ENCODE data around the gene DGKG.

DNA sequence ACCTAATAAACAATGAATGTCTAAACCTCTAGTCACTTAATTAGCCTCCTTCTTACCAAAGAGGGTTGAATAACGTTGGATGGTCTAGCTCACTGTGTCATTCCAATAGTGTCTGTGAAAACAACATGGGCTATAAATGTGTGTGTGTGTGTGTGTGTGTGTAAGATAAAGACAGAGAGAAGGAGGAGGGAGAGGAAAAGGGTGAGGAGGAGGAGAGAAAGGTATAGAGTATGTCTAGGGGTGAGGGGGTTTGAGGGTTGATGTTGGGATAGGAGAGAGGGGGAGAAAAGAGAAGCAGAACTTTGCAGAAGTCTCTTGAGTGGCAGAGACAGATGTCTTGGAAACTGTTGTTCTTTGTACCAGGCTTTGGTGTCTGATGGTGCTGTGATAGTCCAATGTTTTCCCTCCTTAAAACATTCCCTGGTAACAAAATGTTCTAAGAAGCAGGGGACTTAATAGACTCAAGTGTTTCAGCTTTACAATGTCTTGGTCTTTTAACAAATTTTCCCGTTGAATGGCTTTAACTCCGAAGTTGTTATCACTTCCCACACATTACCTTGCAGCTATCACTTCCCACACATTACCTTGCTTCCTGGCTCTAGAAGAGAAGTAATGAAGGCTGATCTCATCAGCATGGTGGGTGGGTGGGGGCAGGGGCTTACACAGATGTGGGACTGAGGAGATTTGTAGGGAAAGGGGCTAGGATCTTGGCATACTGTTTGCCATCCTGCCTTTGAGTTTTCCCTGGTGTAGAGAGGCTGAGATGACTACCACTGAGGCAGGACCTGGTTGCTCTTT lies 195.3 kb downstream of the DGKG start:
- TF ChIP-seq POLR2A (IDR thresholded peaks at IDR 0.05) = no peak
- TF ChIP-seq, protein P1, sequence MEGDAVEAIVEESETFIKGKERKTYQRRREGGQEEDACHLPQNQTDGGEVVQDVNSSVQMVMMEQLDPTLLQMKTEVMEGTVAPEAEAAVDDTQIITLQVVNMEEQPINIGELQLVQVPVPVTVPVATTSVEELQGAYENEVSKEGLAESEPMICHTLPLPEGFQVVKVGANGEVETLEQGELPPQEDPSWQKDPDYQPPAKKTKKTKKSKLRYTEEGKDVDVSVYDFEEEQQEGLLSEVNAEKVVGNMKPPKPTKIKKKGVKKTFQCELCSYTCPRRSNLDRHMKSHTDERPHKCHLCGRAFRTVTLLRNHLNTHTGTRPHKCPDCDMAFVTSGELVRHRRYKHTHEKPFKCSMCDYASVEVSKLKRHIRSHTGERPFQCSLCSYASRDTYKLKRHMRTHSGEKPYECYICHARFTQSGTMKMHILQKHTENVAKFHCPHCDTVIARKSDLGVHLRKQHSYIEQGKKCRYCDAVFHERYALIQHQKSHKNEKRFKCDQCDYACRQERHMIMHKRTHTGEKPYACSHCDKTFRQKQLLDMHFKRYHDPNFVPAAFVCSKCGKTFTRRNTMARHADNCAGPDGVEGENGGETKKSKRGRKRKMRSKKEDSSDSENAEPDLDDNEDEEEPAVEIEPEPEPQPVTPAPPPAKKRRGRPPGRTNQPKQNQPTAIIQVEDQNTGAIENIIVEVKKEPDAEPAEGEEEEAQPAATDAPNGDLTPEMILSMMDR (IDR thresholded peaks at IDR 0.05) = no peak
